Heart left ventricle (tissue), 13 donors: ENCODE data around the gene TSSC4.

ENCODE experiments used
- POLR2A ChIP-seq, 2 donors: fragments of 450-650 bp; IDR thresholded peaks; one replicate each; pipeline ENCODE4 v1.6.1; 2017; ENCODE audit warnings: antibody characterized with exemption in 2 of 2, mild to moderate bottlenecking in 2 of 2, moderate library complexity in 2 of 2
- TF ChIP-seq, protein P1 (sequence below), 12 donors: fragments of 200-600 bp; sonication (generic) in 4 of 12; IDR thresholded peaks; one replicate each; pipeline versions ENCODE4 v1.5.0 to v1.8.0; 2018 to 2022; ENCODE audit warnings: antibody characterized with exemption in 12 of 12, mild to moderate bottlenecking in 5 of 12
- donor health status: ischemic (EF 13 %, LVEDD 7.1; RV severe dilation, severe dysfunction).
- donor health status: DM: no; HTN: yes; CAD: no.
- donor health status: DM: no; HTN: no; CAD: no.
- donor health status: ischemic (EF 25% LVEDD 6.9; RV normal size, moderate dysfunction).
- donor health status: ischemic (EF 25% LVEDD 5.7; RV mildly dilated, moderate dysfunction).
- donor health status: ischemic (EF 35%, LVEDD 5.7; RV mildly dilated, moderate dysfunction).
- donor health status: nonischemic (EF 11% LVEDD 7.7; RV severe dilation, severe dysfunction).
- donor health status: DM: yes; HTN: yes; CAD: no.
- donor health status: PGD.
- donor health status: ischemic (EF 29% LVEDD 5.4; RV normal size, mild dysfunction).
- donor health status: nonischemic (EF 23%, LVEDD 6.1; RV moderate dilation, normal function).

DNA sequence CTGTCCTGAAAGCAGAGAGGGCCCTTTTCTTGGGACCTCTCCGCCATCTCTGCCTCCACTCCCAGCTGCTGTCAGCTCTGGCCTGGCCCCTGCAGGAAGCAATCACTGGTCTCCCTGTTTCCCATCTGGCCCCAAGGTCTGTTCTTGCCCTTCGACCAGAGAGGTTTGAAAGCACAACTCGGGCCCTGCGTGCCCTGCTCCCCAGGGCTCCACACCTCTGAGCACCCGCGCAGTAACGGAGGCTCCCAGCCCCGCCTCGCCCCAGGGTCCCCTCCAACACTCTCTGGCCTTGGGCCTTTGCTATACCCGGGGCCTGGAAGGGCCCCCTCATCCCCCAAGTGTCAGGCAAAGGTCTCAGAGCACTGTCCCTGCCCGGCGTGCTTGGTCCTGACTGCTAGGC, 31.2 kb upstream of the TSSC4 start:
- TF ChIP-seq, protein P1, sequence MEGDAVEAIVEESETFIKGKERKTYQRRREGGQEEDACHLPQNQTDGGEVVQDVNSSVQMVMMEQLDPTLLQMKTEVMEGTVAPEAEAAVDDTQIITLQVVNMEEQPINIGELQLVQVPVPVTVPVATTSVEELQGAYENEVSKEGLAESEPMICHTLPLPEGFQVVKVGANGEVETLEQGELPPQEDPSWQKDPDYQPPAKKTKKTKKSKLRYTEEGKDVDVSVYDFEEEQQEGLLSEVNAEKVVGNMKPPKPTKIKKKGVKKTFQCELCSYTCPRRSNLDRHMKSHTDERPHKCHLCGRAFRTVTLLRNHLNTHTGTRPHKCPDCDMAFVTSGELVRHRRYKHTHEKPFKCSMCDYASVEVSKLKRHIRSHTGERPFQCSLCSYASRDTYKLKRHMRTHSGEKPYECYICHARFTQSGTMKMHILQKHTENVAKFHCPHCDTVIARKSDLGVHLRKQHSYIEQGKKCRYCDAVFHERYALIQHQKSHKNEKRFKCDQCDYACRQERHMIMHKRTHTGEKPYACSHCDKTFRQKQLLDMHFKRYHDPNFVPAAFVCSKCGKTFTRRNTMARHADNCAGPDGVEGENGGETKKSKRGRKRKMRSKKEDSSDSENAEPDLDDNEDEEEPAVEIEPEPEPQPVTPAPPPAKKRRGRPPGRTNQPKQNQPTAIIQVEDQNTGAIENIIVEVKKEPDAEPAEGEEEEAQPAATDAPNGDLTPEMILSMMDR (IDR thresholded peaks at IDR 0.05), result no peak
- no peak for TF ChIP-seq POLR2A (IDR thresholded peaks at IDR 0.05)
